HG02943 (cell line): ENCODE results near the gene ALPL.

Source experiments
- ATAC-seq: cut with Tn5 transposase; IDR thresholded peaks from one replicate; pipeline ENCODE4 v1.9.1; 2021; ENCODE audit warnings: mild to moderate bottlenecking, low read depth, moderate library complexity; ENCODE audit not compliant: unreplicated experiment

Gene ALPL

DNA sequence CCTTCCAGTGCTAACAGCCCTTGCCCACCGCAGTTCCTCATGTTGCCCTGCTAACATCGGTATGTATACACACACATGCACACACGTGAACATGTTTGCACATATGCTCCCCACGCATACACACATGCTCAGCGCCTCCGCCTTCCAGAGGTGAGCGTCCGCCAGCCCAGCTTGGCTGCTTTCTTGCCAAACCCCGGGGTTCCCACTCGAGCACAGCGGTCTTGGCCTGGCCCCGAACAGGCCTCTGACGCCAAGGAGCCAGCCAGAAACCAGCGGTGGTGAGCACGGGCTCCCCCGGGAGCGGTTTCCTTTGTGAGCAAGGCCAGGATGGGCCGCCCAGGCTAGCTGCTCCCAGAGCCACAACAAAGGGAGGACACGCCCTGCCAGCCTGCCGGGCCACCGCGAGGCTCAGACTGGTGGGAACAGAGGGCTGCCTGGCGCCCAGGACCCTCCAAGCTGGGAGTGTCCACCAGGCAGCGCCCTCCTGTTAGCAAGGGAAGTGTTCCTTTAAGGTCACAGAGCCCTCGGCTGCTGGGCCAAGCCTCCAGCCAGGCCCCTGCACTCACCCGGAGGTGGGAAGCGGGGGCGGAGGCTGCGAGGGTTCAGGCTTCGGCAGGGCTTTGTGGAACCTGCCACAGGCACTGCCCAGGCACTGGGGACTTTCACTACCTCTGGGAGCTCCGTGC lies 65.4 kb downstream of the ALPL start:
- ATAC-seq = no peak

DNA sequence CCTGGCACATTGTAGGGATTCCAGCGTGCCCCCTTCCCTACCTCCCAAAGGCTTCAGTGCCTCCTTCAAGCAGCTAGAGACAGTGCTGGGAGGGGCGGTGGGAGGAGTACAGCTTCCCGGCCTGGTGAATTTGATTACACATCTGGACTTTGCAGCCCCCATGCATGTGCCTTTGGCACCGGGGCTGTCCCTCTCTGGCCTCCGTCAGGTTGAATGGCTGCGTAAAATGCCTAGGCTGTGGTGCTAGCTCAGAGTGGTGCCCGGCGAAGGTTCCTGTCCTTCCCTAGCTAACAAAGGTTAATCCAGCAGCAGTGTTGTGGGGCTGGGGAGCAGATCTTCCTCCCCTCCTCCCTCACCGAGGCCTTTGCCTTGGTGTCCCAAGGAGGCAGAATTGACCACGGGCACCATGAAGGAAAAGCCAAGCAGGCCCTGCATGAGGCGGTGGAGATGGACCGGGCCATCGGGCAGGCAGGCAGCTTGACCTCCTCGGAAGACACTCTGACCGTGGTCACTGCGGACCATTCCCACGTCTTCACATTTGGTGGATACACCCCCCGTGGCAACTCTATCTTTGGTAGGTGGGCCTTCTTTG lies 66.2 kb downstream of the ALPL start:
- no peak for ATAC-seq

DNA sequence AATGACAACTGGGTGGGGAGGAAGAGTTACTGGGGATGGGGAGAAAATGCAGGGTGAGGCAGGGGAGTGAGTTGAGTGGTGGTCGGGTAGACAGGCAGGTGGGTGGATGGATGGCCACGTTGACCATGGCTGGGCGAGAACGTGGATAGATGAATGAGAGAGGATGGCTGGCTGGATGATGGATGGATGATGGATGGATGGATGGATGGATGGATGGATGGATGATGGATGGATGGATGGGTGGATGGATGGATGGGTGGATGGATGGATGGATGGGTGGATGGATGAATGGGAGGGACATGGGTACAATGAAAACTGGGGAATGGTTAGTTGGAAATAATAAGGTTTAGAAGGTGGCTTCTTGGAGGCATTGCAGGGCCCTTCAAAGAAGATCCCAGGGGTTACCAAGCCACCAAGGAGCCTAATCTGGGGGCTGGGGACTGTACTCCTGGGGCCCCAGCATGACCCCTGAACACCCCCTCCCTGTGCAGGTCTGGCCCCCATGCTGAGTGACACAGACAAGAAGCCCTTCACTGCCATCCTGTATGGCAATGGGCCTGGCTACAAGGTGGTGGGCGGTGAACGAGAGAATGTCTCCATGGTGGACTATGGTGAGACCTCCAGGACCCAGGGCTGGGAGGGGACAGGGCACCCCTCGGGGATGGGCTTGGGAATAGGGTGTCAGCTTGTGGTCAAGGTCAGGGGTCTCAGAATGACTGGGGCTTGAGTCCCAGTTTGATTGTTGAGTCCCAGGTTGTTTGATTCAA lies 67.0 kb downstream of the ALPL start:
- no peak for ATAC-seq

DNA sequence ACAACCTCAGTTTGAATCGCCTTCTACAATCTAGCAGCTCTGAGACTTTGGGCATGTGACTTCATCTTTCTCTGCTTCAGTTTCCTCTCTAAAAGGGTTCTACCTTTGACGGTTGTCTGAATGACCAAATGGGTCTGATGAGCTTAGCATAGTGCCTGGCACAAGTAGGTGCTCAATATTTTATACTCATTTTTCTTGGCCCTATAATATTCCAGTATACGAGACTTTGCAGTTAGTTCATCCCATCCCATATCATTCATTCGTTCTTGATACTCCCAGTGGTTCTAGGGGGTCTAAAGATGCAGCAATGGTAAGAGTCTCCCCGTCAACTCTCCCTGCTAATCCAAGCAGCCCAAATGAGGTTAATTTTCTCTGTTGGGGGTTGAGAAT lies 67.6 kb downstream of the ALPL start:
- ATAC-seq = no peak

DNA sequence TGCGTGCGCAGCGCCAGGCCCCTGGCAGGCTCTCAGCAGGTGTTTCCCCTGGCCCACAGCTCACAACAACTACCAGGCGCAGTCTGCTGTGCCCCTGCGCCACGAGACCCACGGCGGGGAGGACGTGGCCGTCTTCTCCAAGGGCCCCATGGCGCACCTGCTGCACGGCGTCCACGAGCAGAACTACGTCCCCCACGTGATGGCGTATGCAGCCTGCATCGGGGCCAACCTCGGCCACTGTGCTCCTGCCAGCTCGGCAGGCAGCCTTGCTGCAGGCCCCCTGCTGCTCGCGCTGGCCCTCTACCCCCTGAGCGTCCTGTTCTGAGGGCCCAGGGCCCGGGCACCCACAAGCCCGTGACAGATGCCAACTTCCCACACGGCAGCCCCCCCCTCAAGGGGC lies 68.1 kb downstream of the ALPL start:
- ATAC-seq = no peak

DNA sequence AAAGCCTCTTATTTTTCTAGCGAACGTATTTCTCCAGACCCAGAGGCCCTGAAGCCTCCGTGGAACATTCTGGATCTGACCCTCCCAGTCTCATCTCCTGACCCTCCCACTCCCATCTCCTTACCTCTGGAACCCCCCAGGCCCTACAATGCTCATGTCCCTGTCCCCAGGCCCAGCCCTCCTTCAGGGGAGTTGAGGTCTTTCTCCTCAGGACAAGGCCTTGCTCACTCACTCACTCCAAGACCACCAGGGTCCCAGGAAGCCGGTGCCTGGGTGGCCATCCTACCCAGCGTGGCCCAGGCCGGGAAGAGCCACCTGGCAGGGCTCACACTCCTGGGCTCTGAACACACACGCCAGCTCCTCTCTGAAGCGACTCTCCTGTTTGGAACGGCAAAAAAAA lies 68.7 kb downstream of the ALPL start:
- no peak for ATAC-seq

DNA sequence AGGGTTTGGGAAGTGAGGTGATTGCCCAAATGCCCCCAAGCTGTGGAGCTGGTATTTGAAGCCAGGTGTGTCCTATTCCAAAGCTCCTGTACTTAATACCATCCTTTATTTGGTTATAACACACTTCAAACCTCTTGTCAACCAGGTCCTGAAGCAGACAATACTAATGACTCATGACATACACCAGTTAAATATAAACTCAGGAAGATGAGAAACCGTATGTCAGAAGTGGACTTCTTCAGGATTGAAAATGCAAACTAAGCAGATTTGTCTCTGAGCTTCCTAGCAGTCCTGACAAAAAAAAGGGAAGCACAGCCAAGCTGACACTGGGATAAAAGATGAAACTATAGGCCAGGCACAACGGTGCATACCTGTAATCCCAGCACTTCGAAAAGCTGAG lies 70.6 kb downstream of the ALPL start:
- no peak for ATAC-seq

DNA sequence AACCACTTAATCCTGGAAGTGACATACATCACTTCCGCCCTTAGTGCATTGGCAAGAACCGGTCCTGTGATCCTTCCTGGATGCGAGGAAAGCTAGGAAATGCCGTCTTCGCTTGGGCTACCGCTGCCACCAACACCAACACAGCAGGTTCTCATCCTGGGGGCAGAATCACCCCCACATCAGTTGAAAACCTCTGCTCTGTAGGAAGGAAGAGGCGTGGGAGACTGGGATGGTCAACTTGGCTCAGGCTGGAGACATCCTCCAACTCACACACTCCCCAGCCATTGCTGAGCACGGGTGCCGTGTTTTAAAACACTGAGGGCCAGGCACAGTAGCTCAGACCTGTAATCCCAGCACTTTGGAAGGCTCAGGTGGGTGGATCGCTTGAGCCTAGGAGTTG lies 74.9 kb downstream of the ALPL start:
- ATAC-seq = no peak

DNA sequence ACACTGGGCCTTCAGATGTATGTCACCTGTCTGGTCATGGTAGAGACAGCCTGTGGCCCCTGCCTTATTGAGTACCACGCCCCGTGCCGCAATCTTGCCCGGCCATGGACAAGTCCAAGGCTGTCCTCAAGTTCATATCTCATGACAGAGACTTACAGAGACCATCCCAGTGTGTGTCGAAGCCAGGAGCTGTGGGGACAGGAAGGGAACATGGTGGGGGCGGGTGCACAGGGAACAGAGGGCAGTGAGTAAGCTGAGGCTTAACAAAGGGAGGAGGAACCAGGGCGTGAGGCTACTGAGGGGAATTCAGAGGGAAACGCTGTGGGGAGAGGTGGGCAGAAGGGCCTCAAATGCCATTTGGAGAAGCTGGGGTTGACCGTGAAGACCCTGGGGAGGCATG lies 75.8 kb downstream of the ALPL start:
- ATAC-seq = no peak

DNA sequence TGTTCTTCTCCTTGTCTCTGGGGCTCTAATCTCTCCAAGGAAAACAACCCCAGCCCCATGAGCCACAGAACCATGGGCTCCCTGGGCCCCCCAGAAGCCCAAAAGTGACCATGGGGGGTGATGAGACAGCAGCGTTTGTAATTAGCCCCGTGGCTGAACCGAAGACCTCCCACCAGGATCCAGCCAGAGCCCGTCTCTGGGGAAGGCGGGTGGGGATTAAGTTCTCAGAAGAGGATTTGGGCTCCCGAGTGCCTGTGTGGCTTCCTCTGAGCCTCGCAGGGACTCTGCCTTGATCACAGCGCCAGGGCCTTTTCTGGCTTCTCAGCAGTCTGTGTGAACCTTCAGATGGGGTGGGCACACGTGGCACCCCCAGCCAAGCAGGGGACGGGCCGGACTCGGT lies 77.0 kb downstream of the ALPL start:
- no peak for ATAC-seq

DNA sequence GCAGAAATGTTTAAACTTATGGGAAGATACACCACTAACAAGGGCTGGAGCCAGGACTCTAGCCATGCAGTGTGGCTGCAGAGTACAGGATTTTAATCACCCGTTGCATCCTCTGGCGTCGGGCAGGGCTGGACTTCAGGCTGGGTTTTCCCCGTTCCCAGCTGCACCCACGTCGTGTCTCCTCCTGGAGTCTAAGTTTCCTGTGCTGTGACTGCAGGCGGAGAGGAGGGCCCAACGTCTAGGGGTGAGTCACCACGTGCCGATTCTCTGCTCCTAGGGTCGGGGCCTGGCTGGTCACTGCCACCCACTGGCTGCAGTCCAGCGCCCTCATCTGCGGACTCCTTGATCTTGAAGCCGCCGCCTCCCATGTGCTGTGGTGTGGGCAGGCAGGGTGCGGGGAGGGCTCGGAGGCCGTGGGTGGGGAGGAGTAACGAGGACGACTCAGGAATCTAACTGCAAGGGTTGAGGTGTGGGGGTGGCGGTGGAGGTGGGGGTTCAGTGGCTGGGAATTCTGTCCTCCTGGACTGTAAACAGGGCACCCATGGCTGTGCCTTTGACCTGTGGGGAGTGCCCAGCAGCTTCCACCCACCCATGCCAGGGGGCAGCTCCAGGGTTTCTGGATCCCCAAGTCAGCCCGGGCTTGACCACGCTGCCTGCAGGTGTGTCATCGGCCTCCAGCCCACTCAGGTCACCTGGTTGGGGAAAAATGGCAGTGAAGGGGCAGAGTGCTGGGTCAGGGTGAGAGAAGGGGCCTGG lies 77.8 kb downstream of the ALPL start:
- no peak for ATAC-seq

DNA sequence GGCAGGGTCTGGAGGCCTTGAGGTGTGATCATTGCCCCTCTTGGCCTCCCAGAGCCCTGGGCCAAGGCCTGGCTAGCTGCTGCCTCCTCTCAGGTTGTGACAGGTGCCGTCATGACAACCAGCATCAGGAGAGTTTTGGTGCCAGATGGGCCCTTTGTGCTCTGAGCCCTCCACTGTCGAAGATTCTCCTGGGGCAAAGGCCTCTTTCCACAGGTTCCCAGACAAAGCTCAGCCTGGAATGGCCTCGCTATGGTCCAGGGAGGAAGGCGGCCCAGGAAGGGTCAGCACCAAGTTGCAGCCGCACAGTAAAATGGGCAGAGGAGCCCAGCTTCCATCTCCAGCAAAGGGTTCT lies 78.4 kb downstream of the ALPL start:
- ATAC-seq = no peak

DNA sequence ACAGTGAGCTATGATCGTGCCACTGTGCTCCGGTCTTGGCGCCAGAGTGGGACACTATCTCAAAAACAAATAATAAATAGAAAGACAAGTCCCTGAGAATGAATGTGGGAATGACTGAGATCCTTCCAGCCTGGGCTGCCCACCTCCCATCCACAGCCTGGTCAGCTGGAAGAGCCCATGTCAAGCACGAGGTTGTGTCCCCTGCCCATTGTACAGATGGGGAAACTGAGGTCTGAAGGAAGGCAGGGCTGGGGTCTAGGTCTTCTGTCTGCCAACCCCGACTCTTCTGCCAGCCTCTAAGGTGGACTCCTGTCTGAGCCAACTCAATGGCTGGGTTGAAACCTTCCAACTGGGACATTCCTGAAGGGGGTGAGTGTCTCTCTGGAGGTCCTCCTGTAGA lies 80.4 kb downstream of the ALPL start:
- no peak for ATAC-seq

DNA sequence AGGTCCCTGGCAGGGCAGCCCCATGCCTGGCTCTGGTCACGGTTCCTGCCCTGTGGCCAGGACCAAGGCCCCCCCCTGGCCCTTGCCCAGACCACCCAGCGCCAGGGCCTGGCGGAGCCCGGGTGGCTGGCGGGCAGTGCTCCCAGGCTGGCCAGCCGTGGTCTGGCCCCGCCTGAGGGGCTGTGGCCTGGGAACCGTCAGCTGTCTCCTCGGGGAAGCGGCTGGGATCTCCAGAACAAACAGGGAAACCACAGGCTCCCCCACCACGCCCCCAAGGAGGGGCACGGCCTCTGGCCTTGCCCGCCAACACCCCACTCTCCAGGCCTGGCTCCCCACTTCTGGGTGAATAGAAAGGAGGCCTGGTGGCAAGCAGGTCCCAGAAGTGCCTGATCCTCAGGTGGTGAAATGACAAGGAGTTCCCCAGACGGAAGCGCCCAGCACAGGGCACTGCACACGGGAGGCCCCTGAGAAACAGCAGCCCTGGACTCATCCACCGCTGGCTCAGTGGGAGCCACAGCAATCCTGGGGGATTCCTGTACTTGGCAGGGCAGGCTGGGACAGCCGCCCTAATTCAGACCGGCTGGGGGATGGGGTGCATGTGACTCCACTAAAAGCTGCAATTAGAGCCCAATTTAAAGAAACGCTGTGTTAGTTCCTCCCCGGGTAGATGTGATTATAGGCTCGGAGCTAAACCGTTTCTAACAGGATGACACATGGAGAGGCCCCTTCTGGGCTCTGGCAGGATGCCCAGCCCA lies 81.1 kb downstream of the ALPL start:
- ATAC-seq = no peak

DNA sequence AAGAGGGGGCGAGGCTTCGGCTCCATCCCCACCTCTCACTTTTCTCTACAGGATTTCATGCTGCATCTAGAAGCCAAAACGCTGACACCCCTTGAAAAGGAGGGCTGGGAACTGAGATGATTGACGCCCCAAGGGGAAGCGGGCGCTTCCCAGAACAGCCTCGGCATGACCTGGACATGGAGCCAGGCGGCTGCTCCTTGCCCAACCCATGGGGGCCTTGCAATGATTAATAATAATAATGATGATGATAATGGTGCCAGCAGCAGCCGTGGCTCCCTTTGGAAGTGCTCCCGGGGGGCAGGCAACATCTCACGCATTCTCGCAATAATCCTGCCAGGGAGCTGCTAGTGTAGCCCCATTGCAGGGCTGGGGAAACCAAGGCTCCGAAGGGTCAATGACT lies 81.7 kb downstream of the ALPL start:
- ATAC-seq = no peak

DNA sequence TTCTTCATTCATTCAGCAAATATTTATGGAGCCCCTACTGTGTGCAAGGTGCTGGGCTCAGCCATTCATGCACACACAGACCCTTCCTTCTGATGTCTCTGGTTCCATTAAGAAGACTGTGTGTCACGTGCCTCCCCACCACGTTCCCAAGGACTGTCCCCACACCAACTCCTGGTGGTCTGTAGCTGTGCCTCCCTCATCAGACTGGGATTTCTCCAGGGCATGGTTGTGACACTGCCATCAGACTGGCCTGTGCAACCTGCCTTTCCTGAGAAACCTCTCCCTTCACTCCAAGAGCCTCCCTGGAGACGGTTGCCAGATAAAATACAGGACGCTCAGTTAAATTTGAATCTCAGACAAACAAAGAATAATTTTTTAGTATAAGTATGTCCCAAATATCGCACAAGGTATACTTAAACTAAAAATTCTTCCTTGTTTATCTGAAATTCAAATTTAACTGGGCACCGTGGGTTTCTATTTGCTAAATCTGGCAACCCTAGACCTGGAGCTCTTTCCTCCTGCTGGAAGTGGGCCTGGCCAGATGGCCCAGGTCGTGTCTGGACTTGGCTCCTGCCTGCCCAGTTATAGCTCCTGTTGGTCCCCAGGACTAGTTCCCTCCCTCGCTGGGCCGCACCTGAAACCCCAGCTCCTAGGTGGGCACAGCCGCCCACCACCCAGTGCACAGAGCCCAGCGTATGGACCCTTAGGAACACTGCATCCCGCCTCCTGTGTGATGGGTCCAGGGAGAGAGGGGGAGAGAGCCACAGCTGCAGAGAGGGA lies 83.1 kb downstream of the ALPL start:
- no peak for ATAC-seq

DNA sequence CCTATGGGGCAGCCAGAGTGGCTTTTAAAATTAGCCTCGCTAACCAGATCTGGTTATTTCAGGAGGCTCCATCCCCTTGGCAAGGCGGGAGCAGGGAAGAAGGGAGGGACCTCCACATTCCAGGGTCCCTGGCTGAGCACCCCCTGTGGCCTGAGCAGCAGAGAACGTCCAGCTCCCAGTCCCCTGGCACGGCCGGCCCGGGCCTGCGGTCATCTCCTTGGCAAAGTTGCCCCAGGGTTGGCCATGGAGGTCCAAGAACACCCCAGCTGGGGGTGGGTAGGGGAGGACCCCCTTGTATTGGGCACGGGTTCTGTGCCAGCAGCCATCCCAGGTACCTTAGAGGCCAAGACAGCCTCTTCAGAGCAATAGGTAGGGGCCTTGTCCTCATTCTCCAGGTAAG lies 84.0 kb downstream of the ALPL start:
- ATAC-seq = no peak

DNA sequence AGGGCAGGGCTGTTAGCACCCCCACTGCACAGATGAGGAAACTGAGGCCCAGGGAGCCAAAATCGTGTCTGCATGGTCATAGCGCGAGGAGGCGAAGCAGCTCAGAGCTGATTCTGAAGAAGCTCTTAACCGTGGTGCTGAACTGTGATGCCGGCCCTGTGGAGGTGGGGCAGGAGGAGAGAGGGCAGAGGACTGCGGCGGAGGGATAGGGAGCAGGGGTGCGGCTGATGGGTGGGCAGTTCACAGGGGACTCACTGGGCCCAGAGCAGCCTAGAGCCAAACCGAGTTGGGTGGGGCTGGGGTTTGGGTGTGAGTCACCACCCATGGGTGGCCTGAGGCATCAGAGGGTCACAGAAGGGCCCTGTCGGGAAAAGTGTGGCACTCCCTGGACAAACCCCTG lies 85.3 kb downstream of the ALPL start:
- no peak for ATAC-seq

DNA sequence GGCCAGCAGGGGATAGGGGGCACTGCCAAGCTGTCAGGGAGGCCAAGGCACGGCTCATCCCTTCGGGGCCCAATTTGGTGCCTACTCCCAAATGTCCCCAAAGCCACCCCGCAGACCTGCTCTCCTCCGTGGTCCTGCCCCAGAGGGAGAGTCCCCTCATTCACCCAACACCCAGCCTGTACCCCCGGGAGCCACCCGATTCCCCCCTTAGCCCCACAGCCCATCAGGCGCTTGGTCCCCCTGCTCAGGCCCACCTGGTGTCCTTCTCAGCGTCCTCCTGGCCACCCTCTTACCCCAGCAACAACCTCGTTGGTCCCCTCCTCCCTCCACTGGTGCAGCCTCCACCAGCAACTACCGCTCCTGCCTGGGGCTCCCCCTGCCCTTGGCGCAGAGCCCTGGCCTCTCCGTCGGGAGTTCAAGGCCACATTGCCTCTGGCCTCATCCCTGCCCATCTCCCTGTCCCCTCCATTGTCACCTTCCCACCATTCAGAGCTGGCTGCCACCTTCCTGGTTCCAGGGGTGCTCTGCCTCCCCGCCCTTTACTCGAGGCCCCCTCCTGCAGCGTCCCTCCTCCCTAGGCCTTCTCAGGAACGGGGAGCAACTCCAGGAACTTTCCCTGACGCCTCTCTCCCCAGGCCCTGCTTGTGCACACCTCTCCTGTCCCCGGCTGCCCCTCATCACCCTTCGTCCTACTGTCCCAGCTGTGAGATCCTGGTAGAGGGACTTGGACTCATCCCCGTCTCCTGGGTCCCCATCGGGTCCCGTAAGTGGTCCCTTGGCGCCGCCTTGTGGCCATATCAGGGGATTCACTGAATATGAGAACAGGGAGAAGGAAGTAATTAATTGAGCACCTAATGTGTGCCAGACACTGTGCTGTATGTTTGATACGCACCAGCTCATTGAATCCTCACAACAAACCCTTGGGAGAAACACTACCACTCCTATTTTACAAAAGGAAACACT lies 86.0 kb downstream of the ALPL start:
- ATAC-seq = no peak
